Panc1 (cell line): ENCODE data around the gene NAA80. TPM values are rescaled to one million over a fixed set of nuclear protein-coding genes. Genes with fewer than 3 reads are reported as not detected.

Experiments used
- ATAC-seq: fragments of 200-7000 bp; cut with Tn5 transposase; 2 replicates; pipeline ENCODE4 v1.9.1; 2020; ENCODE audit warnings: mild to moderate bottlenecking, moderate library complexity
- BruUV-seq: library from RNA; stranded (reverse); fragments of 400-500 nt; replicated peaks from 2 replicates; lab custom pipeline; 2021; lab: Mats Ljungman, UMichigan
- CTCF ChIA-PET: fragments of 300-600 bp; sonication (Branson Sonifier 250); formaldehyde crosslinking; loops from one replicate; lab custom pipeline; 2022; ENCODE audit warnings: antibody characterized with exemption; lab: Charles Lee
- POLR2A ChIA-PET: fragments of 300-600 bp; sonication (Branson Sonifier 250); formaldehyde crosslinking; loops from one replicate; lab custom pipeline; 2022; ENCODE audit warnings: antibody characterized with exemption; lab: Charles Lee
- DNase-seq: peaks from one replicate; pipeline ENCODE4 v3.0.0-alpha.2; 2010; ENCODE audit warnings: low read depth, low spot score
- H3K27ac ChIP-seq: 2 replicates; pipeline ENCODE4 v1.5.1; 2011; ENCODE audit warnings: mild to moderate bottlenecking, low read length, inconsistent platforms
- H3K27me3 ChIP-seq: fragments of 200-500 bp; sonication (Bioruptor generic); 2 replicates; pipeline ENCODE4 v1.6.0; 2014; ENCODE audit warnings: low read length, inconsistent platforms; ENCODE audit not compliant: control insufficient read depth, insufficient read depth
- H3K36me3 ChIP-seq: fragments of 200-500 bp; sonication (Bioruptor generic); 2 replicates; pipeline ENCODE4 v1.5.1; 2014; ENCODE audit warnings: inconsistent platforms, mild to moderate bottlenecking, low read length, moderate library complexity; ENCODE audit not compliant: control insufficient read depth, insufficient read depth
- H3K4me1 ChIP-seq: 2 replicates; pipeline ENCODE4 v1.5.1; 2011; ENCODE audit warnings: inconsistent platforms, mild to moderate bottlenecking, low read length, moderate library complexity; ENCODE audit not compliant: control insufficient read depth, insufficient read depth
- H3K4me3 ChIP-seq, 2 experiments: 2 replicates each; pipeline ENCODE4 v1.5.1; 2011 to 2012; ENCODE audit warnings: low read depth in 2 of 2, low read length in 2 of 2, mild to moderate bottlenecking in 2 of 2, inconsistent platforms in 1 of 2, moderate library complexity in 1 of 2
- H3K9me3 ChIP-seq: fragments of 200-500 bp; sonication (Bioruptor generic); 2 replicates; pipeline ENCODE4 v1.5.1; 2014; ENCODE audit warnings: low read depth, mild to moderate bottlenecking, inconsistent platforms, low read length, moderate library complexity; ENCODE audit not compliant: control insufficient read depth, insufficient read depth
- POLR2AphosphoS5 ChIP-seq: IDR thresholded peaks from 2 replicates; pipeline ENCODE4 v1.6.1; 2012; ENCODE audit warnings: mild to moderate bottlenecking, low read depth, low read length, moderate library complexity
- SIN3A ChIP-seq: IDR thresholded peaks from 2 replicates; pipeline ENCODE4 v1.6.1; 2012; ENCODE audit warnings: low read depth, mild to moderate bottlenecking, low read length, moderate library complexity, borderline replicate concordance; ENCODE audit not compliant: insufficient read depth
- TCF7L2 ChIP-seq: IDR thresholded peaks from 2 replicates; pipeline ENCODE4 v1.6.1; 2011; ENCODE audit warnings: mild to moderate bottlenecking, low read depth, low read length, inconsistent platforms
- in situ Hi-C: cut with HindIII; loops from 2 replicates; pipeline ENCODE4 v1.10.0; 2016; ENCODE audit warnings: low sequenced_read_pairs, low pct_unique_long_range_greater_than_20kb
- intact Hi-C: fragments of 100-400 bp; cut with micrococcal nuclease; formaldehyde crosslinking; loops from one replicate; pipeline ENCODE4 v1.10.0; 2022; ENCODE audit not compliant: unreplicated experiment
- total RNA-seq: library from RNA; stranded (reverse); gene quantifications from one replicate; pipeline ENCODE4 v1.2.1, GENCODE V29; 2021; ENCODE audit not compliant: unreplicated experiment
- TF ChIP-seq, protein P1 (sequence below): fragments of 450-650 bp; IDR thresholded peaks from 2 replicates; pipeline ENCODE4 v1.5.1; 2017; ENCODE audit warnings: mild to moderate bottlenecking
- TF ChIP-seq, protein P2 (sequence below), 2 experiments: IDR thresholded peaks; 2 replicates each; pipeline ENCODE4 v1.6.1; 2011 to 2012; ENCODE audit warnings: low read depth in 2 of 2, control low read depth in 1 of 2, low read length in 1 of 2, mild to moderate bottlenecking in 1 of 2, moderate library complexity in 1 of 2; ENCODE audit not compliant: insufficient read depth in 1 of 2

NAA80 gene
- total RNA-seq, 1 experiment from 2014 or later = 7.2 TPM

DNA sequence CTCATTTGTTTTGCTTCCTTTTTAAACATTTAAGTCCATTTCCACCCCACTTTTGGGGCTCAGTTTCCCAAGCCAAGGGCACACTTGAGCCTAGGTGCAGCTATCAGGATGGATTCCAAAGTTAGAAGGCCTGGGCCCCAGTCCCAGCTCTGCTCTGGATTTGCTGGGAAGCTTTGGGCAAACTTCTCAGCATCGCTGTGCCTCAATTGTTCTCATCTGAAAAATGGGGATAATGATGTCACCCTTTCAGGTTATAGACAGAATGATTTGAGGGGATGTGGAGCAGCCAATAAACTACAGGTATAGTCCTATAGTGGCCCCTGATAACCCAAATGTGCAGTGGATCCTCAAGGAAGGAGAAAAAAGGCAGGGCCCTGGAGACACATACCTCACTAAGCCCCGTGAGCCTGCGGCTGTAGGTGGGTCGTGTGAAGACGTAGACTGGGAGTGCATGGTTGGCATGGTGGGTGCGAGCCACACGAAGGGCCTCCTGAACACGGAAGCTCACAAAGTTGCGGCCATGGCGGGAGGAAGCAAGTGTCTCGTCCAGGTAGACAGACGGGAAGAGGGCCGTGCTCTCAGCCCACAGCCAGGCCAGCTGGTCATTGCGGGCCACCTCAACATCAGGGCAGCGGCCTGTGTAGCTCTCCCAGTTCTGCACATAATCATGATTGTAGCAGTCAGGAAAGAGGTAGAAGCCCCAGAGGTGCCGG is 20.1 kb upstream of the NAA80 start:
- Histone ChIP-seq H3K27ac (no peak overlapping the region), H3K36me3 (no peaks in the 10 kb centered on the region; the same call in 1 of the 2 replicates), H3K4me1 (peaks cover 20% of the 10 kb centered on the region), H3K27me3 (no peaks in the 10 kb centered on the region), H3K4me3 (no peak overlapping the region), H3K9me3 (no peaks in the 10 kb centered on the region)
- no peak for ATAC-seq
- POLR2A ChIA-PET = interaction anchor here (0.5 to 0.6 kb wide), 2 partner anchors 84 to 217 kb away, joined by 3 to 5 read pairs; partner anchors contain the start of gene GNAI2
- CTCF ChIA-PET = no interaction called here
- intact Hi-C loops = no loop called here
- TF ChIP-seq, protein P1, sequence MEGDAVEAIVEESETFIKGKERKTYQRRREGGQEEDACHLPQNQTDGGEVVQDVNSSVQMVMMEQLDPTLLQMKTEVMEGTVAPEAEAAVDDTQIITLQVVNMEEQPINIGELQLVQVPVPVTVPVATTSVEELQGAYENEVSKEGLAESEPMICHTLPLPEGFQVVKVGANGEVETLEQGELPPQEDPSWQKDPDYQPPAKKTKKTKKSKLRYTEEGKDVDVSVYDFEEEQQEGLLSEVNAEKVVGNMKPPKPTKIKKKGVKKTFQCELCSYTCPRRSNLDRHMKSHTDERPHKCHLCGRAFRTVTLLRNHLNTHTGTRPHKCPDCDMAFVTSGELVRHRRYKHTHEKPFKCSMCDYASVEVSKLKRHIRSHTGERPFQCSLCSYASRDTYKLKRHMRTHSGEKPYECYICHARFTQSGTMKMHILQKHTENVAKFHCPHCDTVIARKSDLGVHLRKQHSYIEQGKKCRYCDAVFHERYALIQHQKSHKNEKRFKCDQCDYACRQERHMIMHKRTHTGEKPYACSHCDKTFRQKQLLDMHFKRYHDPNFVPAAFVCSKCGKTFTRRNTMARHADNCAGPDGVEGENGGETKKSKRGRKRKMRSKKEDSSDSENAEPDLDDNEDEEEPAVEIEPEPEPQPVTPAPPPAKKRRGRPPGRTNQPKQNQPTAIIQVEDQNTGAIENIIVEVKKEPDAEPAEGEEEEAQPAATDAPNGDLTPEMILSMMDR = no peak
- TF ChIP-seq TCF7L2 (no peak), SIN3A (no peak), POLR2AphosphoS5 (no peak)
- TF ChIP-seq, protein P2, sequence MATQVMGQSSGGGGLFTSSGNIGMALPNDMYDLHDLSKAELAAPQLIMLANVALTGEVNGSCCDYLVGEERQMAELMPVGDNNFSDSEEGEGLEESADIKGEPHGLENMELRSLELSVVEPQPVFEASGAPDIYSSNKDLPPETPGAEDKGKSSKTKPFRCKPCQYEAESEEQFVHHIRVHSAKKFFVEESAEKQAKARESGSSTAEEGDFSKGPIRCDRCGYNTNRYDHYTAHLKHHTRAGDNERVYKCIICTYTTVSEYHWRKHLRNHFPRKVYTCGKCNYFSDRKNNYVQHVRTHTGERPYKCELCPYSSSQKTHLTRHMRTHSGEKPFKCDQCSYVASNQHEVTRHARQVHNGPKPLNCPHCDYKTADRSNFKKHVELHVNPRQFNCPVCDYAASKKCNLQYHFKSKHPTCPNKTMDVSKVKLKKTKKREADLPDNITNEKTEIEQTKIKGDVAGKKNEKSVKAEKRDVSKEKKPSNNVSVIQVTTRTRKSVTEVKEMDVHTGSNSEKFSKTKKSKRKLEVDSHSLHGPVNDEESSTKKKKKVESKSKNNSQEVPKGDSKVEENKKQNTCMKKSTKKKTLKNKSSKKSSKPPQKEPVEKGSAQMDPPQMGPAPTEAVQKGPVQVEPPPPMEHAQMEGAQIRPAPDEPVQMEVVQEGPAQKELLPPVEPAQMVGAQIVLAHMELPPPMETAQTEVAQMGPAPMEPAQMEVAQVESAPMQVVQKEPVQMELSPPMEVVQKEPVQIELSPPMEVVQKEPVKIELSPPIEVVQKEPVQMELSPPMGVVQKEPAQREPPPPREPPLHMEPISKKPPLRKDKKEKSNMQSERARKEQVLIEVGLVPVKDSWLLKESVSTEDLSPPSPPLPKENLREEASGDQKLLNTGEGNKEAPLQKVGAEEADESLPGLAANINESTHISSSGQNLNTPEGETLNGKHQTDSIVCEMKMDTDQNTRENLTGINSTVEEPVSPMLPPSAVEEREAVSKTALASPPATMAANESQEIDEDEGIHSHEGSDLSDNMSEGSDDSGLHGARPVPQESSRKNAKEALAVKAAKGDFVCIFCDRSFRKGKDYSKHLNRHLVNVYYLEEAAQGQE (IDR thresholded peaks at IDR 0.05; ENCODE audit: insufficient read depth in 1 of 2, low read depth in 2 of 2, low read length in 1 of 2) = no peak
- TSS peak; percentile 63 for BruUV-seq
- in situ Hi-C loops = no loop called here
- DNase-seq = no peak

DNA sequence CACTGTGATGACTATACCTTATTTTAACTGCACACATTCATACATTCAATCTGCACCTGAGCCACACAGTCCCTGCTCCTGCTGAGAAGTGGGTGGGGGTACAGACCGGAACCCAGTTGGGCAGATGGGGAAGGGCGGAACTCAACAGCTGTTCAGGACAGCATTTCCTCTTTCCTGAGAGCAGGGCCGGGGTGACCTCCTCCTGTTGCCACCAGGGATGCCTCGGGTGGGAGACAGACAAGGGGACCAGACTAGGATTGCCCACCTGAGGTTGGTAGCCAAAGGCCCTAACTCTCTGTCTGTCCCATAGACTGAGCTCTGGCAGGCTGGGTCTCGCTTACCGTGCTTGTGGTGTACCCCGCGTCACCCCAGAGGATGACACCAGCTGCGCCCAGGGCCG is 19.4 kb upstream of the NAA80 start:
- DNase-seq = no peak
- no peak overlapping the region for H3K27ac ChIP-seq
- H3K9me3 ChIP-seq = no peaks in the 10 kb centered on the region
- ATAC-seq = no peak
- TF ChIP-seq POLR2AphosphoS5 (no peak), SIN3A (no peak), TCF7L2 (no peak)
- TF ChIP-seq, protein P2 (IDR thresholded peaks at IDR 0.05; ENCODE audit: insufficient read depth in 1 of 2, low read depth in 2 of 2, low read length in 1 of 2) = no peak
- TF ChIP-seq, protein P1 = no peak
- peaks cover 20% of the 10 kb centered on the region for H3K4me1 ChIP-seq
- BruUV-seq = no TSS peak
- CTCF ChIA-PET = no interaction called here
- in situ Hi-C loops (no loop called here), intact Hi-C loops (no loop called here)
- POLR2A ChIA-PET = interaction anchor here (0.5 kb wide), 1 partner anchor 83 kb away, joined by 5 read pairs; the partner anchor contains the start of gene GNAI2
- H3K36me3 ChIP-seq = no peaks in the 10 kb centered on the region; the same call in 1 of the 2 replicates
- no peaks in the 10 kb centered on the region for H3K27me3 ChIP-seq
- H3K4me3 ChIP-seq = no peak overlapping the region
